A673 (cell line): Measurements from ENCODE around the gene CYP24A1.

ENCODE experiments used
- EZH2 ChIP-seq: fragments of 200-600 bp; sonication (generic); IDR thresholded peaks from 2 replicates; pipeline ENCODE4 v1.6.1; 2017; ENCODE audit warnings: borderline replicate concordance, low read depth, mild to moderate bottlenecking, mixed read lengths, antibody characterized with exemption, low read length; ENCODE audit not compliant: poor library complexity, severe bottlenecking
- TF ChIP-seq, protein P1 (sequence below): fragments of 300-800, 200-600 bp; sonication (generic); conservative IDR thresholded peaks from 2 replicates; pipeline ENCODE4 v1.5.1; 2017; ENCODE audit warnings: low read depth, mild to moderate bottlenecking, antibody characterized with exemption, low read length, moderate library complexity, mixed read lengths

- TF ChIP-seq, protein P1, sequence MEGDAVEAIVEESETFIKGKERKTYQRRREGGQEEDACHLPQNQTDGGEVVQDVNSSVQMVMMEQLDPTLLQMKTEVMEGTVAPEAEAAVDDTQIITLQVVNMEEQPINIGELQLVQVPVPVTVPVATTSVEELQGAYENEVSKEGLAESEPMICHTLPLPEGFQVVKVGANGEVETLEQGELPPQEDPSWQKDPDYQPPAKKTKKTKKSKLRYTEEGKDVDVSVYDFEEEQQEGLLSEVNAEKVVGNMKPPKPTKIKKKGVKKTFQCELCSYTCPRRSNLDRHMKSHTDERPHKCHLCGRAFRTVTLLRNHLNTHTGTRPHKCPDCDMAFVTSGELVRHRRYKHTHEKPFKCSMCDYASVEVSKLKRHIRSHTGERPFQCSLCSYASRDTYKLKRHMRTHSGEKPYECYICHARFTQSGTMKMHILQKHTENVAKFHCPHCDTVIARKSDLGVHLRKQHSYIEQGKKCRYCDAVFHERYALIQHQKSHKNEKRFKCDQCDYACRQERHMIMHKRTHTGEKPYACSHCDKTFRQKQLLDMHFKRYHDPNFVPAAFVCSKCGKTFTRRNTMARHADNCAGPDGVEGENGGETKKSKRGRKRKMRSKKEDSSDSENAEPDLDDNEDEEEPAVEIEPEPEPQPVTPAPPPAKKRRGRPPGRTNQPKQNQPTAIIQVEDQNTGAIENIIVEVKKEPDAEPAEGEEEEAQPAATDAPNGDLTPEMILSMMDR: no peak
- TF ChIP-seq EZH2: no peak
These were observed 60.2 kb downstream of the CYP24A1 start for GRCh38 chr20:54113566-54113965.
